Measurements from ENCODE around the gene SEC24C.
"Not testable (repeated sequence)": the region's sequence is repeated elsewhere in the genome, so short reads cannot be mapped to it uniquely, and the experiment has no call there.

DNA sequence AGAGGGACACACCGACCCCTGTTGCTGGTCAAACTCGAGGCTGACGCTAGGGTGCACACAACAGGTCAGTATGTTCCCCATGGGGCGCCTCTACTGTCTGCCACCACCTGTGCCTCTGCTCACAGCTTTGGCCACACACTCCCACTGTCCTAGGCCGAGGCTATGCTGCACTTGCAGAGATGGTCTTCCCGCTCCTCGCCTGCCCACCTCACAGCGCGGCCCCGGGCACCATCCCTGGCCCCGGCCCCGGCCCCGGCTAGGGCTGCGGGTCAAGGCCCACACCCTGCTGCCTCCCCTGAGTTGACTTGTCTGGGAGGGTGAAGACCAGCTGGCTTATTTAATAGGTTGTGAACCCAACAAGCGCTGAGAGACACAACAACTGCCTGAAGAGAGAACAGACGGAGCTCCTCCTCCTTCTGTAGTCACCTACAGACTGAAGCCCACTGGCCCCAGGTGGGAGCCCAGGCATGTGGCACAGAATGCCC, 46.5 kb upstream of the SEC24C start, which contains the start of gene AGAP5:
- TF ChIP-seq, protein P1, sequence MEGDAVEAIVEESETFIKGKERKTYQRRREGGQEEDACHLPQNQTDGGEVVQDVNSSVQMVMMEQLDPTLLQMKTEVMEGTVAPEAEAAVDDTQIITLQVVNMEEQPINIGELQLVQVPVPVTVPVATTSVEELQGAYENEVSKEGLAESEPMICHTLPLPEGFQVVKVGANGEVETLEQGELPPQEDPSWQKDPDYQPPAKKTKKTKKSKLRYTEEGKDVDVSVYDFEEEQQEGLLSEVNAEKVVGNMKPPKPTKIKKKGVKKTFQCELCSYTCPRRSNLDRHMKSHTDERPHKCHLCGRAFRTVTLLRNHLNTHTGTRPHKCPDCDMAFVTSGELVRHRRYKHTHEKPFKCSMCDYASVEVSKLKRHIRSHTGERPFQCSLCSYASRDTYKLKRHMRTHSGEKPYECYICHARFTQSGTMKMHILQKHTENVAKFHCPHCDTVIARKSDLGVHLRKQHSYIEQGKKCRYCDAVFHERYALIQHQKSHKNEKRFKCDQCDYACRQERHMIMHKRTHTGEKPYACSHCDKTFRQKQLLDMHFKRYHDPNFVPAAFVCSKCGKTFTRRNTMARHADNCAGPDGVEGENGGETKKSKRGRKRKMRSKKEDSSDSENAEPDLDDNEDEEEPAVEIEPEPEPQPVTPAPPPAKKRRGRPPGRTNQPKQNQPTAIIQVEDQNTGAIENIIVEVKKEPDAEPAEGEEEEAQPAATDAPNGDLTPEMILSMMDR (conservative IDR thresholded peaks at IDR 0.05 in 1 of 2, IDR thresholded peaks at IDR 0.05 in 1 of 2; ENCODE audit: extremely low read depth in 1 of 2, insufficient read depth in 1 of 2, low read depth in 1 of 2, low read length in 2 of 2), result not testable (repeated sequence)
- not testable (repeated sequence) for TF ChIP-seq EZH2 (IDR thresholded peaks at IDR 0.05; ENCODE audit: borderline replicate concordance, low read length)

All from mammary epithelial cell (primary cell).